Small intestine (tissue), 7 donors: ENCODE measurements around the gene ATM. TPM values are rescaled to one million over a fixed set of nuclear protein-coding genes. Genes with fewer than 3 reads are reported as not detected.

ENCODE experiments used
- DNase-seq, 2 donors: peaks; one replicate each; pipeline versions ENCODE4 v3.0.0 to v3.0.0-alpha.2; 2013
- FAIRE-seq: peaks from 2 replicates; lab custom pipeline; 2012; peaks lifted over from hg19 to GRCh38; lab: Jason Lieb, UNC
- H3K27ac ChIP-seq, 3 donors: one replicate each; pipeline ENCODE4 v1.5.1; 2013; ENCODE audit warnings: low read length in 2 of 3, mild to moderate bottlenecking in 2 of 3, control low read depth in 1 of 3, inconsistent platforms in 1 of 3, low read depth in 1 of 3, moderate library complexity in 1 of 3
- H3K27me3 ChIP-seq, 3 donors: one replicate each; pipeline ENCODE4 v1.6.1; 2013; ENCODE audit warnings: low read length in 3 of 3, inconsistent platforms in 1 of 3; ENCODE audit not compliant: control insufficient read depth in 3 of 3, insufficient read depth in 3 of 3
- H3K36me3 ChIP-seq, 3 donors: one replicate each; pipeline ENCODE4 v1.6.1; 2013; ENCODE audit warnings: low read length in 3 of 3, inconsistent platforms in 1 of 3, low read depth in 1 of 3, mild to moderate bottlenecking in 1 of 3, moderate library complexity in 1 of 3; ENCODE audit not compliant: control insufficient read depth in 3 of 3, insufficient read depth in 2 of 3
- H3K4me1 ChIP-seq, 3 donors: one replicate each; pipeline ENCODE4 v1.6.1; 2013; ENCODE audit warnings: low read length in 2 of 3, inconsistent platforms in 1 of 3, low read depth in 1 of 3, mild to moderate bottlenecking in 1 of 3, moderate library complexity in 1 of 3; ENCODE audit not compliant: control insufficient read depth in 3 of 3, insufficient read depth in 2 of 3
- H3K4me3 ChIP-seq, 3 donors: one replicate each; pipeline ENCODE4 v1.5.1; 2013; ENCODE audit warnings: low read length in 3 of 3, control low read depth in 1 of 3, inconsistent platforms in 1 of 3, low read depth in 1 of 3, mild to moderate bottlenecking in 1 of 3, moderate library complexity in 1 of 3
- H3K9me3 ChIP-seq, 2 donors: one replicate each; pipeline ENCODE4 v1.6.1; 2013; ENCODE audit warnings: low read depth in 1 of 2, low read length in 1 of 2; ENCODE audit not compliant: control insufficient read depth in 2 of 2, insufficient read depth in 1 of 2
- WGBS, 3 donors: extraction: QIAGEN DNeasy Blood & Tissue Kit; methylation state at CpG; one replicate each; pipeline ENCODE4 v1.1.7; 2013; 5-methylcytosine and 5-hydroxymethylcytosine counted together
- polyA plus RNA-seq, 4 donors: library from polyadenylated mRNA; stranded (reverse) in 3 of 4; unstranded in 1 of 4; fragments of 200-250 nt in 3 of 4; fragments of 120-200 nt in 1 of 4; gene quantifications; one replicate each; pipeline versions ENCODE4 v1.2.1 to v1.2.3, GENCODE V29; 2013
- donor health status: healthy with polysubstance abuse.
- donor health status: control.
- donor health status: control.
- donor health status: Bipolar disorder and iron deficiency.
- donor health status: healthy.

The ATM gene
- polyA plus RNA-seq, 4 donors, result 5.9 to 34.5 (median 10.1) TPM

DNA sequence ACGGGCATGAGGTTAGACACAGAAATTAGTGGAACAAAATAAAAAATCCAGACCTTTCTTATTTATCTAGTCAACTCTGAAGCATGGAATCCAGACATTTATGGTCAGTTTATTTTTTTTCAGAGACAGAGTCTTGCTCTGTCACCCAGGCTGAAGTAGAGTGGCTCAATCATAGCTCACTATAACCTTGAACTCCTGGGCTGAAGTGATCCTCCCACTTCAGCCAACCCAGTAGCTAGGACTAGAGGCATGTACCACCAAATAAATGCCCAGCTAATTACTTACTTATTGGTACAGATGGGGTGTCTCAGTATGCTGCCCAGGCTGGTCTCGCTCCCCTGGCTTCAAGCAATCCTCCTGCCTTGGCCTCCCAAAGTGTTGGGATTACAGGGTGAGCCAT, 9.1 kb upstream of the ATM start:
- DNase-seq (no peak), FAIRE-seq (no peak)
- Histone ChIP-seq H3K4me3 (no peak overlapping the region), H3K27ac (no peak overlapping the region), H3K36me3 (peaks cover 0 to 31% (median 4%) of the 10 kb centered on the region in 3 donors), H3K4me1 (no peaks in the 10 kb centered on the region), H3K9me3 (peaks cover 0 to 21% of the 10 kb centered on the region in 2 donors), H3K27me3 (no peaks in the 10 kb centered on the region)
- whole genome bisulfite sequencing, 3 donors, result 62 to 97% (median 83%) methylated on average over 2 of the region's 2 CpGs

GRCh38 chr11:108216988-108217387, 5.9 kb upstream of the ATM start:
- no peak for FAIRE-seq
- no peaks in the 10 kb centered on the region for H3K27me3 ChIP-seq

GRCh38 chr11:108218455-108218854, 4.4 kb upstream of the ATM start:
- no peak for DNase-seq
- Histone ChIP-seq H3K27me3 (no peaks in the 10 kb centered on the region), H3K9me3 (peaks cover 0 to 2% of the 10 kb centered on the region in 2 donors), H3K4me1 (peaks cover 2 to 8% (median 3%) of the 10 kb centered on the region in 3 donors), H3K36me3 (peaks cover 0 to 4% (median 0%) of the 10 kb centered on the region in 3 donors), H3K27ac (no peak overlapping the region), H3K4me3 (no peak overlapping the region)
- FAIRE-seq, result no peak
- 50 to 82% (median 69%) methylated on average over 2 of the region's 2 CpGs for WGBS, 3 donors

More at GRCh38 chr11:108216988-108217387, 5.9 kb upstream of the ATM start:
- H3K36me3 ChIP-seq, result peaks cover 0 to 11% (median 4%) of the 10 kb centered on the region in 3 donors
- H3K4me3 ChIP-seq, result no peak overlapping the region
- no peak for DNase-seq
- no peak overlapping the region for H3K27ac ChIP-seq
- peaks cover 0 to 2% of the 10 kb centered on the region in 2 donors for H3K9me3 ChIP-seq
- H3K4me1 ChIP-seq, result peaks cover 2 to 8% (median 3%) of the 10 kb centered on the region in 3 donors
- WGBS, 3 donors, result 57 to 67% (median 63%) methylated on average over 4 of the region's 4 CpGs

- Histone ChIP-seq H3K4me3 (no peak overlapping the region), H3K36me3 (peaks cover 0 to 2% (median 0%) of the 10 kb centered on the region in 3 donors), H3K27ac (no peak overlapping the region), H3K27me3 (no peaks in the 10 kb centered on the region), H3K9me3 (no peaks in the 10 kb centered on the region), H3K4me1 (peaks cover 2 to 8% (median 8%) of the 10 kb centered on the region in 3 donors)
- no peak for FAIRE-seq
- no peak for DNase-seq
- WGBS, 3 donors, result 73 to 89% (median 84%) methylated on average over 7 of the region's 7 CpGs
Observed at GRCh38 chr11:108218912-108219783, 3.7 kb upstream of the ATM start.

DNA sequence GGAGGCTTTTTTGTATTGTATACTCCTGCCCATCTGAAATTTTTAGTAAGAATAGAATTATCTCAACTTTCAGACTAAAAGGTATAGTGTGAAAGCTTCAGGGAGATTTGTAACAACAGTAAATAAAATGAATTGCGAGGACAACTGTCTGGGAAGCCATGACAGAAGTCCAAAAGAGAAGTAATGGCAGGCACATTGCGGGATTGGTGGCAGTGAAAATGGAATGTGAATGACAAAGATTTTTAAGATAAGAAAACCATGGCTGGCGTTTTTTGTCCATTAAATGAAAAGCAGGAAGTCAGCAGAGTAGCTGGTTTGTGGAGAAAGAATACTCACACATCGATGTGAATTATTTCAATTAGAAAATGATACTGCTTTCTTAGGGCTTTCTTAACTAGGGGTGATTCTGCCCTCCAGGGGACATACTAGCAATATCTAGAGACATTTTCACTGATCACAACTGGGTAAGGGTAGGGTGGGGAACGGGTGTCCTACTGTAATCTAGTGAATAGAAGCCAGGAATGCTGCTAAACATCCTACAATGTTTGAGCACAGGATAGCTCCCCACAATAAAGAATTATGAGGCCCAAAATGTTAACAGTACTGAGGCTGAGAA, 2.0 kb upstream of the ATM start:
- FAIRE-seq (no peak), DNase-seq (no peak)
- peaks cover 0 to 4% (median 2%) of the 10 kb centered on the region in 3 donors for H3K36me3 ChIP-seq
- peak overlapping the region in 1 of 3 donors; percentile 46 for H3K27ac ChIP-seq
- peak overlapping the region; percentile 2 to 92 (median 56) for H3K4me3 ChIP-seq
- no peaks in the 10 kb centered on the region for H3K27me3 ChIP-seq
- WGBS, 3 donors, result 39 to 46% (median 42%) methylated on average over 5 of the region's 5 CpGs
- no peaks in the 10 kb centered on the region for H3K9me3 ChIP-seq
- peaks cover 2 to 10% (median 8%) of the 10 kb centered on the region in 3 donors for H3K4me1 ChIP-seq

DNA sequence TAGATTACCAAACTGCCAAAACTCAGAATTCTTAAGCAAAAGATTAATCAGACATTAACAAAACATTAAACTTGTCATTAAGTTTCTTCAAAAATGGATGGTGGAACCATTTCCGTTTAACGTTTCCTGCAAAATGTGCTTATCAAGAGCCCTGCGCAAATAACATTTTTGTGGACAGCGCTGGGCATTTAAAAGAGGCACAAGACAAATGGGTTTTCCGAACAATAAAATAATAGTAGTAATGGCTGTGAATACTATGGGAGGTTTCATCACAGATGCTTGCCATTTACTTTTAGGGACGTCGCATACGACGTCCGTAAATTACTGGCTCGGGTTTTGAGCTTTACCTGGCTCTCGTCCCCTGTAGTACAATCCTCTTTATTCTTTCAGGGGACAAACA, 1.5 kb upstream of the ATM start:
- H3K36me3 ChIP-seq, result peaks cover 0 to 4% (median 2%) of the 10 kb centered on the region in 3 donors

GRCh38 chr11:108221911-108222573, 825 bp upstream of the ATM start:
- 0% methylated on average over 29 of the region's 29 CpGs for WGBS, 3 donors
- H3K27me3 ChIP-seq, result no peaks in the 10 kb centered on the region
- DNase-seq, result no peak
- H3K27ac ChIP-seq, result peak overlapping the region; percentile 91 to 98 (median 98)
- no peaks in the 10 kb centered on the region for H3K9me3 ChIP-seq
- FAIRE-seq, result no peak
- peaks cover 0 to 4% (median 0%) of the 10 kb centered on the region in 3 donors for H3K36me3 ChIP-seq
- H3K4me1 ChIP-seq, result peaks cover 2 to 10% (median 8%) of the 10 kb centered on the region in 3 donors
- H3K4me3 ChIP-seq, result peak overlapping the region; percentile 56 to 92 (median 66)

More for the DNA sequence above, 1.5 kb upstream of the ATM start:
- WGBS, 3 donors, result 0 to 1% (median 0%) methylated on average over 12 of the region's 12 CpGs
- Histone ChIP-seq H3K27me3 (no peaks in the 10 kb centered on the region), H3K4me1 (peaks cover 2 to 10% (median 8%) of the 10 kb centered on the region in 3 donors), H3K27ac (peak overlapping the region in 2 of 3 donors; percentile 98), H3K9me3 (no peaks in the 10 kb centered on the region), H3K4me3 (peak overlapping the region; percentile 56 to 92 (median 66))
- no peak for FAIRE-seq
- DNase-seq, result peak; percentile 10 to 35
